ENCODE data around the gene CARD14.

Gene CARD14

DNA sequence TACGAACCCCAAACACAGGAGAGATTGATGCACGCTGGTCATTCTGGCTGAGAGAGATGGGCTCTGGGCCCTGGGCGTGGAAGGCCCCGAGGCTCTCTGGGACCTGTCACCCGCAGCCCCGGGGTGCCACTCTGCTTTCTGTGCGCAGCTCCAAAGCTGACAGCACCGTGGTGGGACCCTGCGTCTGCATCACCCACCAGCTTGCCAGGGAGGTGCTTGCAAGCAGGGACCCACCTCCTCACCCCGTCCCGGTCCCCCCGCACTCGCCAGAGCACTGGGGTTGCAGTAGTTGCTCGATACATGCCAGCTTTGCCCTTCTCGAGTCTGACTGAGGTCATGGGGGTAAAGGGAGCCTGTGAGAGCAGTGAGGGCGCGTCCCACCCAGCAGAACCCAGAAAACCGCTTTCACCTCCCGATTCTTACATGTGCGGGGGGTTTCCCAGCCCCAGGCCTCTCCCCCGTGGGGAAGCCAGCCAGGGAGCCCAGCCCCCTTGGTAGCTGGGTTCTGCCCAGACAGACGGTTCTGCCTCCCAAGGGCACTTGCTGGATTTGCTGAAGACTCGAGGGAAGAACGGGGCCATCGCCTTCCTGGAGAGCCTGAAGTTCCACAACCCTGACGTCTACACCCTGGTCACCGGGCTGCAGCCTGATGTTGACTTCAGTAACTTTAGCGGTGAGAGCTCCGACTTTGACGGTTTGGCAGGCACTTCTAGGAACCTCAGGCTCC is 12.5 kb downstream of the CARD14 start:
- TF ChIP-seq, protein P1, sequence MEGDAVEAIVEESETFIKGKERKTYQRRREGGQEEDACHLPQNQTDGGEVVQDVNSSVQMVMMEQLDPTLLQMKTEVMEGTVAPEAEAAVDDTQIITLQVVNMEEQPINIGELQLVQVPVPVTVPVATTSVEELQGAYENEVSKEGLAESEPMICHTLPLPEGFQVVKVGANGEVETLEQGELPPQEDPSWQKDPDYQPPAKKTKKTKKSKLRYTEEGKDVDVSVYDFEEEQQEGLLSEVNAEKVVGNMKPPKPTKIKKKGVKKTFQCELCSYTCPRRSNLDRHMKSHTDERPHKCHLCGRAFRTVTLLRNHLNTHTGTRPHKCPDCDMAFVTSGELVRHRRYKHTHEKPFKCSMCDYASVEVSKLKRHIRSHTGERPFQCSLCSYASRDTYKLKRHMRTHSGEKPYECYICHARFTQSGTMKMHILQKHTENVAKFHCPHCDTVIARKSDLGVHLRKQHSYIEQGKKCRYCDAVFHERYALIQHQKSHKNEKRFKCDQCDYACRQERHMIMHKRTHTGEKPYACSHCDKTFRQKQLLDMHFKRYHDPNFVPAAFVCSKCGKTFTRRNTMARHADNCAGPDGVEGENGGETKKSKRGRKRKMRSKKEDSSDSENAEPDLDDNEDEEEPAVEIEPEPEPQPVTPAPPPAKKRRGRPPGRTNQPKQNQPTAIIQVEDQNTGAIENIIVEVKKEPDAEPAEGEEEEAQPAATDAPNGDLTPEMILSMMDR (IDR thresholded peaks at IDR 0.05; ENCODE audit: control insufficient read depth, insufficient read depth, low read depth, low read length, missing control alignments) = no peak
- no peak for DNase-seq (ENCODE audit: low read depth)
- no peak overlapping the region for H3K4me3 ChIP-seq (ENCODE audit: control insufficient read depth, low read depth, low read length)

DNA sequence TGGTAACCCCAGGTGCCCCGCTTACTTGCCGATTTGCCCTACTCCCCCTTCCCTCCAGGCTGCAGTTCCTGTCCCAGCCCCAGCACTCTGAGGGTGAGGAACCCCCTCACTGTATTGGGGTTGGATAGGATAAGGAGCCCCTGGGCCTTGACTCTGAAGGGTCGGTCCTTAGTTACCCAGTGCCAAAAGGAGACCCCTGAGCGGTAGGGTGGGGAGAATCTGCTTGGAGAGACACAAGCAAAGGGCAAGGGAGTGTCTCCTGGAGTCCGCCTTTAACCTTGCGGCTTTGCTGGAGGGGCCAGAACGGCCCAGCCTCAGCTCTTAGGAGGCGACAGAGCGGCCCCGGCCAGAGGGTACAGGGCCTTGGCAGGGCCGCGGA is 13.0 kb downstream of the CARD14 start:
- TF ChIP-seq, protein P1 (IDR thresholded peaks at IDR 0.05; ENCODE audit: control insufficient read depth, insufficient read depth, low read depth, low read length, missing control alignments) = no peak
- no peak for DNase-seq (ENCODE audit: low read depth)
- no peak overlapping the region for H3K4me3 ChIP-seq (ENCODE audit: control insufficient read depth, low read depth, low read length)

DNA sequence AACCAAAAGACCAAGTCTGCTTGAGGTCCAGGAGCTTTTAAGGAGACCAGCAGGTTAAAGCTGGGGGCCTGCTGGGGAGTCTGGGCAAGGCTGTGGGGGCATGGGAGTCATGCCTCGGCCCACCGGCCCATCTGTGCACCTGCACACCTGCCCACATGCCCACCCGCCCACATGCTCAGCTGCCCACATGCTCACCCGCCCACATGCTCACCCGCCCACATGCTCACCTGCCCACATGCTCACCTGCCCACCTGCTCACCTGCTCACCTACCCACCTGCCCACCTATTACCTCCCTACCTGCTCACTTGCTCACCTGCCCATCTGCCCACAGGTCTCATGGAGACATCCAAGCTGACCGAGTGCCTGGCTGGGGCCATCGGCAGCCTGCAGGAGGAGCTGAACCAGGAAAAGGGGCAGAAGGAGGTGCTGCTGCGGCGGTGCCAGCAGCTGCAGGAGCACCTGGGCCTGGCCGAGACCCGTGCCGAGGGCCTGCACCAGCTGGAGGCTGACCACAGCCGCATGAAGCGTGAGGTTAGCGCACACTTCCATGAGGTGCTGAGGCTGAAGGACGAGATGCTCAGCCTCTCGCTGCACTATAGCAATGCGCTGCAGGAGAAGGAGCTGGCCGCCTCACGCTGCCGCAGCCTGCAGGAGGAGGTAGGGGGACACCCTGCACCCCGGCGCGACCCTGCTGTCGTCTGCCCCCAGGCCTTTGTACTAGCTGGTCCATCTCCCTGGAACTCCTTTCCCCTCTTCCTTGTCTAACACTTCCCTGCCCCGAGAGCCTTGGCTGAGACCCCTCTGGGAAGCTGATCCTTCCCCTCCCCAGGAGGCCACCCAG is 14.0 kb downstream of the CARD14 start:
- DNase-seq (ENCODE audit: low read depth) = no peak
- TF ChIP-seq, protein P1 (IDR thresholded peaks at IDR 0.05; ENCODE audit: control insufficient read depth, insufficient read depth, low read depth, low read length, missing control alignments) = no peak
- H3K4me3 ChIP-seq (ENCODE audit: control insufficient read depth, low read depth, low read length) = no peak overlapping the region

DNA sequence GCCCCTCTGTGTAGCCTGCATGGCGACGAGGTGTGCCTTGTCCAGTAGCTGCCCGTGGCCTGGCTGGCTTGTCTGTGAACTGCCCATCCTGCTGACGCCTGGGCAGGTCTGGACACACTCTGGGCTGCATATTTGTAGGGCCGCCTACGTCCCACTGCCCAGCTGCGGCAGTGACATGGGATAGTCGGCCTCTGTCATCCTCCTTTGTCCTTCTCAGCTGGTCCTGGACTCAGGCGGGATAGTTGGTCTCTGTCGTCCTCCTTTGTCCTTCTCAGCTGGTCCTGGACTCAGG is 14.5 kb downstream of the CARD14 start:
- TF ChIP-seq, protein P1 (IDR thresholded peaks at IDR 0.05; ENCODE audit: control insufficient read depth, insufficient read depth, low read depth, low read length, missing control alignments) = no peak
- no peak for DNase-seq (ENCODE audit: low read depth)
- no peak overlapping the region for H3K4me3 ChIP-seq (ENCODE audit: control insufficient read depth, low read depth, low read length)

DNA sequence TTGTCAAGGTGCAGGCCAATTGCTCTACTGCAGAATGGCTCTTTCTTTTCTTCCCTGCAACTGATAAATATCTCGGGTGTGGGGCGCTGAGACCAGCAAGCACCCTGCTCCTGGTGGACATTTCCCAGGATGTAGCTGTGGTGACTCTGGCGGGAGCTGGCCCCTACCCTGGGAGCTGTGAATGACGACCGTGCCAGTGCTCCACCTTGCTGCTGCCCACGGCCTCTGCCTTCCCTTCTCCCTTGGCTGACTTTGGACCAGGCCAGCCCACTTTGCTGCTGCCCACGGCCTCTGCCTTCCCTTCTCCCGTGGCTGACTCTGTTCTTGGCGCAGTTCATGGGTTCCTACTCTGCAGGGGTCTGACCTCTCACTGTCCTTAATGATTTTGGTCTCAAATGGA is 16.1 kb downstream of the CARD14 start:
- TF ChIP-seq, protein P1 (IDR thresholded peaks at IDR 0.05; ENCODE audit: control insufficient read depth, insufficient read depth, low read depth, low read length, missing control alignments) = no peak
- DNase-seq (ENCODE audit: low read depth) = no peak
- H3K4me3 ChIP-seq (ENCODE audit: control insufficient read depth, low read depth, low read length) = no peak overlapping the region

DNA sequence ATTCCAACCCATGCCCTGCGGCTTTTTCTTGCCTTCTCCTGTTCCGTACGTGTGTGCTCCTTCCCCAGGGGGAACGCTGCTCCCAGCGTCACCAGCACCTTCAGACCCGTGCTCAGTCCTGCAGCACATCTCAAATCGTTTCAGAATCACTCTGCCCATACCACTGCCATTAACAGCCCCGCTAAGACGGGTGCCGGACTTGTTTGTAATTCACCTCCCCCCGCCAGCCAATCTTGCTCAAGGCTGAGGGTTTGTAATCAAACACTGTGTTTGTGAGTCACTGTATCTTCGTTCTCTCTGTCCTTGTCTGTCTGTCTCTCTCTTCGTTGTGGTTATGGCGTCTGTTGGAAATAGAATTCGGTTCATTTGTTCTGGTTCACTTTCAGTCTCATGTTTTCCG is 17.3 kb downstream of the CARD14 start:
- TF ChIP-seq, protein P1 (IDR thresholded peaks at IDR 0.05; ENCODE audit: control insufficient read depth, insufficient read depth, low read depth, low read length, missing control alignments) = no peak
- peak overlapping the region; percentile 44 for H3K4me3 ChIP-seq (ENCODE audit: control insufficient read depth, low read depth, low read length)
- DNase-seq (ENCODE audit: low read depth) = peak; percentile 7
